Measurements from ENCODE around the gene TMEM248.

GRCh38 chr7:66903360-66904062, 17.5 kb upstream of the TMEM248 start:
- no peak for TF ChIP-seq CTCF (IDR thresholded peaks at IDR 0.05)
- no peak for TF ChIP-seq POLR2A (IDR thresholded peaks at IDR 0.05)
